ENCODE results near the gene PHF11. TPM values are rescaled to one million over a fixed set of nuclear protein-coding genes. Genes with fewer than 3 reads are reported as not detected.

The PHF11 gene
- total and polyA plus RNA-seq, 2 of the 13 experiments (the other 11 are each of a cell fraction or from before 2014, with no cell fraction given), result 15.8 to 22.0 TPM

GRCh38 chr13:49464085-49464484 is 31.7 kb upstream of the PHF11 start (continued):
- TF ChIP-seq ZBTB33 (CRISPR knock-in tag; IDR thresholded peaks at IDR 0.05) (no peak), HDAC2 (CRISPR knock-in tag; IDR thresholded peaks at IDR 0.05) (no peak), DNMT1 (CRISPR knock-in tag; IDR thresholded peaks at IDR 0.05) (no peak)

GRCh38 chr13:49464621-49465325 is 31.0 kb upstream of the PHF11 start:
- Histone ChIP-seq H4K20me1 (ENCODE audit: insufficient read depth, low read length) (no peaks in the 10 kb centered on the region), H2AFZ (ENCODE audit: low read length) (no peak overlapping the region), H3K79me2 (ENCODE audit: insufficient read depth, low read length) (no peaks in the 10 kb centered on the region), H3K27ac (ENCODE audit: extremely low read length, insufficient read depth, low read length) (peak overlapping the region; percentile 96), H3K27me3 (ENCODE audit: control insufficient read depth in 1 of 2, insufficient read depth in 2 of 2, low read length in 2 of 2) (no peaks in the 10 kb centered on the region), H3K9me3 (ENCODE audit: low read length) (peaks cover 17% of the 10 kb centered on the region), H3K4me1 (ENCODE audit: insufficient read depth, low read length) (peaks cover 40% of the 10 kb centered on the region), H3K9ac (ENCODE audit: insufficient read depth, low read depth, low read length) (peak overlapping the region; percentile 43), H3K4me2 (ENCODE audit: low read depth, low read length) (peak overlapping the region; percentile 59), H3K36me3 (replicated peaks in 1 of 2; ENCODE audit: control insufficient read depth in 1 of 2, insufficient read depth in 2 of 2, low read length in 2 of 2) (peaks cover 8 to 20% of the 10 kb centered on the region in 2 experiments), H3K4me3 (replicated peaks in 1 of 3; ENCODE audit: insufficient read depth in 1 of 3, low read depth in 2 of 3, low read length in 3 of 3) (peak overlapping the region in 2 of 3 experiments; percentile 8 to 22; a peak in 2 of 6 replicates)
- ATAC-seq (peak; percentile 85), DNase-seq (ENCODE audit: low spot score) (peak; percentile 92), FAIRE-seq (peak; percentile 86)
- intact Hi-C loops (cut with micrococcal nuclease; ENCODE audit: unreplicated experiment), result loop anchor here (1.0 kb wide), 1 partner anchor 43 kb away; no protein-coding TSS in a partner anchor
- in situ Hi-C loops (cut with HindIII; ENCODE audit: extremely low pct_ligation_motif_present, low pct_unique_long_range_greater_than_20kb), result no loop called here
- ChIA-PET POLR2A (interaction anchor here (2.3 to 3.3 kb wide), 3 partner anchors 20 to 151 kb away, joined by 5 to 123 read pairs (median 33); partner anchors contain the start of genes CAB39L, PHF11 and SETDB2), CTCF (ENCODE audit: low intra/inter-chr PET ratio, low total read pairs) (no interaction called here)
- WGBS (ENCODE audit: low lambda C conversion rate), result 9% methylated on average over 4 of the region's 4 CpGs
- no TSS peak for BruUV-seq (replicated peaks)
- TF ChIP-seq ZFP82 (CRISPR knock-in tag; IDR thresholded peaks at IDR 0.05; ENCODE audit: borderline replicate concordance) (no peak), CHD4 (IDR thresholded peaks at IDR 0.05; ENCODE audit: borderline replicate concordance, low read length) (no peak), HNF1A (IDR thresholded peaks at IDR 0.05; ENCODE audit: low read depth) (peak; percentile 71), HNF1A (CRISPR knock-in tag; IDR thresholded peaks at IDR 0.05; ENCODE audit: borderline replicate concordance) (peak; percentile 72; the same call in 1 of the 2 replicates), SRSF9 (IDR thresholded peaks at IDR 0.05; ENCODE audit: borderline replicate concordance, insufficient read depth, low read depth, low read length, poor library complexity, severe bottlenecking) (no peak), ATF4 (CRISPR knock-in tag; IDR thresholded peaks at IDR 0.05) (peak in 1 of 2 experiments; percentile 28; a peak in 1 of 4 replicates), CBFB (CRISPR knock-in tag; IDR thresholded peaks at IDR 0.05) (peak; percentile 73; the same call in 1 of the 2 replicates), EP300 (IDR thresholded peaks at IDR 0.05; ENCODE audit: low read depth in 2 of 2, low read length in 2 of 2) (peak in 1 of 2 experiments; percentile 85; a peak in 2 of 4 replicates), EP300 (CRISPR knock-in tag; IDR thresholded peaks at IDR 0.05; ENCODE audit: borderline replicate concordance) (no peak), ZBTB25 (CRISPR knock-in tag; IDR thresholded peaks at IDR 0.05) (0 out of 2 replicates have a peak, but pooled peaks have one; percentile 18)

Measured in HepG2 (cell line).